RWPE2 (cell line): ENCODE results near the gene E2F8.

Experiments used
- ATAC-seq: fragments of 200-7000 bp; cut with Tn5 transposase; 3 replicates; pipeline ENCODE4 v1.9.1; 2021; ENCODE audit warnings: low read depth
- DNase-seq: peaks from one replicate; pipeline ENCODE4 v3.0.0-alpha.2; 2020; ENCODE audit warnings: low spot score
- H3K27ac ChIP-seq: fragments of 450-650 bp; 2 replicates; pipeline ENCODE4 v1.5.1; 2017; ENCODE audit warnings: mild to moderate bottlenecking; ENCODE audit not compliant: poor library complexity, severe bottlenecking
- H3K27me3 ChIP-seq: fragments of 250-450 bp; sonication (Bioruptor Pico); 2 replicates; pipeline ENCODE4 v1.5.1; 2021; ENCODE audit warnings: mild to moderate bottlenecking, moderate library complexity; ENCODE audit not compliant: insufficient read depth, poor library complexity, severe bottlenecking
- H3K36me3 ChIP-seq: fragments of 250-450 bp; sonication (Bioruptor Pico); 2 replicates; pipeline ENCODE4 v1.5.1; 2020; ENCODE audit warnings: low read depth, mild to moderate bottlenecking, moderate library complexity
- H3K4me1 ChIP-seq: fragments of 250-450 bp; sonication (Bioruptor Pico); 2 replicates; pipeline ENCODE4 v1.5.1; 2021; ENCODE audit warnings: mild to moderate bottlenecking, moderate library complexity; ENCODE audit not compliant: insufficient read depth, poor library complexity, severe bottlenecking
- H3K4me3 ChIP-seq: fragments of 250-450 bp; sonication (Bioruptor Pico); 2 replicates; pipeline ENCODE4 v1.5.1; 2021; ENCODE audit warnings: mild to moderate bottlenecking, moderate library complexity; ENCODE audit not compliant: severe bottlenecking
- H3K9me3 ChIP-seq: fragments of 250-450 bp; sonication (Bioruptor Pico); 2 replicates; pipeline ENCODE4 v1.5.1; 2021; ENCODE audit warnings: mild to moderate bottlenecking, moderate library complexity; ENCODE audit not compliant: severe bottlenecking
- CTCF ChIP-seq: fragments of 450-650 bp; IDR thresholded peaks from one replicate; pipeline ENCODE4 v1.5.1; 2017; ENCODE audit warnings: mild to moderate bottlenecking, moderate library complexity; ENCODE audit not compliant: poor library complexity, severe bottlenecking

E2F8 gene

GRCh38 chr11:19201737-19202605 is 38.8 kb downstream of the E2F8 start, which contains the start of gene CSRP3:
TSS of gene CSRP3 (minus strand) at chr11:19201983. CDS start at chr11:19192448, 9,535 bp downstream.
- H3K36me3 ChIP-seq = no peaks in the 10 kb centered on the region
- no peak within 1 kb of the TSS for H3K27ac ChIP-seq
- H3K4me1 ChIP-seq = peaks cover 6% of the 10 kb centered on the region
- H3K4me3 ChIP-seq = no peak within 1 kb of the TSS
- no peaks in the 10 kb centered on the region for H3K9me3 ChIP-seq
- DNase-seq = no peak
- ATAC-seq = no peak
- H3K27me3 ChIP-seq = no peaks in the 10 kb centered on the region
- TF ChIP-seq CTCF = no peak

GRCh38 chr11:19200410-19201201 is 40.1 kb downstream of the E2F8 start:
- DNase-seq (no peak), ATAC-seq (peak; percentile 85)
- no peaks in the 10 kb centered on the region for H3K36me3 ChIP-seq
- TF ChIP-seq CTCF = no peak
- peaks cover 6% of the 10 kb centered on the region for H3K4me1 ChIP-seq
- no peaks in the 10 kb centered on the region for H3K9me3 ChIP-seq
- H3K27ac ChIP-seq = no peak overlapping the region
- no peak overlapping the region for H3K4me3 ChIP-seq
- no peaks in the 10 kb centered on the region for H3K27me3 ChIP-seq

GRCh38 chr11:19199771-19200170 is 41.0 kb downstream of the E2F8 start:
- no peak for ATAC-seq
- no peak for DNase-seq

GRCh38 chr11:19199048-19199447 is 41.7 kb downstream of the E2F8 start:
- no peaks in the 10 kb centered on the region for H3K9me3 ChIP-seq
- DNase-seq (no peak), ATAC-seq (no peak)
- TF ChIP-seq CTCF = no peak
- H3K4me1 ChIP-seq = peaks cover 6% of the 10 kb centered on the region
- no peak overlapping the region for H3K4me3 ChIP-seq
- no peaks in the 10 kb centered on the region for H3K27me3 ChIP-seq
- no peaks in the 10 kb centered on the region for H3K36me3 ChIP-seq
- no peak overlapping the region for H3K27ac ChIP-seq

More at GRCh38 chr11:19199771-19200170, 41.0 kb downstream of the E2F8 start:
- H3K9me3 ChIP-seq = no peaks in the 10 kb centered on the region
- H3K4me1 ChIP-seq = peaks cover 6% of the 10 kb centered on the region
- no peak overlapping the region for H3K4me3 ChIP-seq
- TF ChIP-seq CTCF = no peak
- no peaks in the 10 kb centered on the region for H3K36me3 ChIP-seq
- no peak overlapping the region for H3K27ac ChIP-seq
- no peaks in the 10 kb centered on the region for H3K27me3 ChIP-seq
